ENCODE data around the gene CDH26. TPM values are rescaled to one million over a fixed set of nuclear protein-coding genes. Genes with fewer than 3 reads are reported as not detected.

CDH26 gene
- total and polyA plus RNA-seq, 2 of the 13 experiments (the other 11 are each of a cell fraction or from before 2014, with no cell fraction given): 0.40 to 1.1 TPM

DNA sequence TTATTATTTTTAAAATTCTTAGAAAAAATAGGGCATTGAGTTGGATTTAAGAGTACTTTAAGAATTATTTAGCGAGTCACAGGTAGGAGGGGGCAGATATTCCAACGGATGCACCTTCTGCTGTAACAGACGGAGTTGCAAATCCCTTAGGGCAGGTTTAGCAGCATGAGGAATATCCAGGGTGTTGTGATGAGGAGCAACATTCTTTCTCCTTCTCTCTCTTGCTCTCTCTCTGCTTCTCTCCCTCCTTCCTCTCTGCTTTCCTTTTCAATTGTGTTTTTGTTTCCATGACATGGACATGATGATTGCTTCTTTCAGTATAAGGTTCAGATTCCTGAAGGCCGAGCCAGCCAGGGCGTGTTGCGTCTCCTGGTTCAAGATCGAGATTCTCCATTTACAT is 28.9 kb downstream of the CDH26 start (continued):
- TF ChIP-seq HOXA7 (CRISPR knock-in tag; IDR thresholded peaks at IDR 0.05) (no peak), SMAD1 (CRISPR knock-in tag; IDR thresholded peaks at IDR 0.05; ENCODE audit: borderline replicate concordance, low read depth) (no peak), ZNF780A (CRISPR knock-in tag; IDR thresholded peaks at IDR 0.05) (no peak)

DNA sequence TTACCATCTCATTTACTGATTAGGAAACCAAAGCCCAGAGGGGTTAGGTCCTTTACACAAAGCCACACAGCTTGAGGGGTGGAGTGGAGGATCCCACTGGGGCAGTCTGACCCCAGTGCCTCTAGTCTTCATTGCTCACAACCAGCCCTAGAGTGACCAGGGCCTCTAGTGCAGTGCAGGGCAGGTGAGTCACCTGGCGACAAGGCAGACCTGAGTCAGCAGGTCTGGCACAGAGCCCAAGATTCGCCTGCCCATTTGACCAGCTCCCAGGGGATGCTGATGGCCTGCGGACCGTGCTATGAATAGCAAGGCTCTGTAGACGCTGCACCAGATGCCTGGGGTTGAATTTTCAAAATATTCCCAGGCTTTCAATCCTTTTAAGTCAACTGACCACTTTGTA is 29.9 kb downstream of the CDH26 start:
- Histone ChIP-seq H4K20me1 (ENCODE audit: insufficient read depth, low read length) (no peaks in the 10 kb centered on the region), H3K36me3 (replicated peaks in 1 of 2; ENCODE audit: control insufficient read depth in 1 of 2, insufficient read depth in 2 of 2, low read length in 2 of 2) (no peaks in the 10 kb centered on the region), H3K27ac (ENCODE audit: extremely low read length, insufficient read depth, low read length) (no peak overlapping the region), H3K4me2 (ENCODE audit: low read depth, low read length) (no peak overlapping the region), H3K9me3 (ENCODE audit: low read length) (no peaks in the 10 kb centered on the region), H3K79me2 (ENCODE audit: insufficient read depth, low read length) (no peaks in the 10 kb centered on the region), H3K4me3 (replicated peaks in 1 of 3; ENCODE audit: insufficient read depth in 1 of 3, low read depth in 2 of 3, low read length in 3 of 3) (no peak overlapping the region), H3K4me1 (ENCODE audit: insufficient read depth, low read length) (no peaks in the 10 kb centered on the region), H3K27me3 (ENCODE audit: control insufficient read depth in 1 of 2, insufficient read depth in 2 of 2, low read length in 2 of 2) (no peaks in the 10 kb centered on the region), H3K9ac (ENCODE audit: insufficient read depth, low read depth, low read length) (no peak overlapping the region), H2AFZ (ENCODE audit: low read length) (no peak overlapping the region)
- FAIRE-seq (no peak), ATAC-seq (peak; percentile 41; the same call in 2 of the 3 replicates), DNase-seq (ENCODE audit: low spot score) (no peak)
- BruUV-seq (replicated peaks): no TSS peak
- POLR2A ChIA-PET: no interaction called here
- WGBS (ENCODE audit: low lambda C conversion rate): 10% methylated on average over 5 of the region's 5 CpGs
- CTCF ChIA-PET (ENCODE audit: low intra/inter-chr PET ratio, low total read pairs): no interaction called here
- intact Hi-C loops (cut with micrococcal nuclease; ENCODE audit: unreplicated experiment) (no loop called here), in situ Hi-C loops (cut with HindIII; ENCODE audit: extremely low pct_ligation_motif_present, low pct_unique_long_range_greater_than_20kb) (no loop called here)
- TF ChIP-seq MAFK (conservative IDR thresholded peaks at IDR 0.05 in 1 of 2, IDR thresholded peaks at IDR 0.05 in 1 of 2; ENCODE audit: low read length in 2 of 2) (peak; percentile 42 to 57), ZNF768 (CRISPR knock-in tag; IDR thresholded peaks at IDR 0.05) (peak; percentile 73; the same call in 1 of the 2 replicates), FOSL2 (CRISPR knock-in tag; IDR thresholded peaks at IDR 0.05) (peak; percentile 53; the same call in 1 of the 2 replicates), KLF16 (CRISPR knock-in tag; IDR thresholded peaks at IDR 0.05) (no peak), U2AF2 (IDR thresholded peaks at IDR 0.05; ENCODE audit: low read depth, low read length) (no peak)
- TF ChIP-seq, protein P1, sequence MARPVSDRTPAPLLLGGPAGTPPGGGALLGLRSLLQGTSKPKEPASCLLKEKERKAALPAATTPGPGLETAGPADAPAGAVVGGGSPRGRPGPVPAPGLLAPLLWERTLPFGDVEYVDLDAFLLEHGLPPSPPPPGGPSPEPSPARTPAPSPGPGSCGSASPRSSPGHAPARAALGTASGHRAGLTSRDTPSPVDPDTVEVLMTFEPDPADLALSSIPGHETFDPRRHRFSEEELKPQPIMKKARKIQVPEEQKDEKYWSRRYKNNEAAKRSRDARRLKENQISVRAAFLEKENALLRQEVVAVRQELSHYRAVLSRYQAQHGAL (CRISPR knock-in tag; IDR thresholded peaks at IDR 0.05; ENCODE audit: not compliant biosample characterization): no peak

Data from HepG2 (cell line).